OCI-M2 (cell line): Measurements from ENCODE around the gene NAA16.
"Not testable (repeated sequence)": the region's sequence is repeated elsewhere in the genome, so short reads cannot be mapped to it uniquely, and the experiment has no call there.

Experiments used
- DNase-seq: peaks from one replicate; lab custom pipeline; 2025; ENCODE audit not compliant: unreplicated experiment; lab: John Stamatoyannopoulos, UW

The NAA16 gene

GRCh38 chr13:41310963-41311405 lies at the start of gene NAA16:
TSS of gene NAA16 (plus strand) at chr13:41311267. CDS start at chr13:41311529, 262 bp downstream.
- peak; percentile 47 for DNase-seq

GRCh38 chr13:41263261-41263971 lies 47.7 kb upstream of the NAA16 start, which contains the start of gene MTRF1:
TSS of gene MTRF1 (minus strand) at chr13:41263576. CDS start at chr13:41260907, 2,669 bp downstream.
- DNase-seq: no peak

- DNase-seq: no peak
Measured at GRCh38 chr13:41267106-41267505, 44.0 kb upstream of the NAA16 start.

GRCh38 chr13:41268764-41269163 lies 42.3 kb upstream of the NAA16 start:
- DNase-seq: no peak

- DNase-seq: no peak
Measured at GRCh38 chr13:41271456-41272285, 39.4 kb upstream of the NAA16 start.

- no peak for DNase-seq
Measured at GRCh38 chr13:41273831-41274441, 37.1 kb upstream of the NAA16 start.

- no peak for DNase-seq
Measured at GRCh38 chr13:41274881-41275280, 36.2 kb upstream of the NAA16 start.

GRCh38 chr13:41276824-41277223 lies 34.2 kb upstream of the NAA16 start:
- DNase-seq: no peak

- DNase-seq: not testable (repeated sequence)
Measured at GRCh38 chr13:41279156-41279555, 31.9 kb upstream of the NAA16 start.

GRCh38 chr13:41282129-41282571 lies 28.9 kb upstream of the NAA16 start:
- no peak for DNase-seq

GRCh38 chr13:41284512-41285288 lies 26.4 kb upstream of the NAA16 start:
- no peak for DNase-seq

GRCh38 chr13:41286370-41286769 lies 24.7 kb upstream of the NAA16 start:
- no peak for DNase-seq

GRCh38 chr13:41289463-41289881 lies 21.6 kb upstream of the NAA16 start:
- DNase-seq: no peak

GRCh38 chr13:41291246-41291645 lies 19.8 kb upstream of the NAA16 start:
- DNase-seq: no peak

- DNase-seq: no peak
Measured at GRCh38 chr13:41293272-41293671, 17.8 kb upstream of the NAA16 start.

GRCh38 chr13:41294914-41295313 lies 16.2 kb upstream of the NAA16 start:
- DNase-seq: no peak

GRCh38 chr13:41295973-41296372 lies 15.1 kb upstream of the NAA16 start:
- DNase-seq: no peak

GRCh38 chr13:41296879-41297646 lies 14.0 kb upstream of the NAA16 start:
- DNase-seq: no peak

GRCh38 chr13:41299316-41300094 lies 11.6 kb upstream of the NAA16 start:
- DNase-seq: no peak
